Liver (tissue), 3 donors: ENCODE data around the gene ABTB2.

ENCODE experiments used
- ATF3 ChIP-seq: IDR thresholded peaks from 2 replicates; pipeline ENCODE4 v1.6.1; 2016; ENCODE audit warnings: antibody characterized with exemption
- CTCF ChIP-seq: fragments of 150-350 bp; IDR thresholded peaks from 2 replicates; pipeline ENCODE4 v1.5.1; 2017; ENCODE audit warnings: improper control_type of control experiment, low read depth, low read length; ENCODE audit not compliant: missing input control
- EGR1 ChIP-seq, 2 donors: IDR thresholded peaks; 2 replicates each; pipeline ENCODE4 v1.6.1; 2016 to 2018; ENCODE audit warnings: antibody characterized with exemption in 2 of 2, low read depth in 2 of 2
- FOXA1 ChIP-seq: IDR thresholded peaks from 2 replicates; pipeline ENCODE4 v1.6.1; 2016; ENCODE audit warnings: antibody characterized with exemption
- GABPA ChIP-seq, 2 donors: IDR thresholded peaks in 1 of 2; conservative IDR thresholded peaks in 1 of 2; 2 replicates each; pipeline ENCODE4 v1.6.1; 2016; ENCODE audit warnings: antibody characterized with exemption in 2 of 2, mild to moderate bottlenecking in 1 of 2, moderate library complexity in 1 of 2
- HNF4G ChIP-seq: IDR thresholded peaks from 2 replicates; pipeline ENCODE4 v1.6.1; 2016; ENCODE audit warnings: antibody characterized with exemption
- JUND ChIP-seq, 2 donors: IDR thresholded peaks; 2 replicates each; pipeline ENCODE4 v1.6.1; 2016; ENCODE audit warnings: antibody characterized with exemption in 2 of 2
- MAX ChIP-seq: IDR thresholded peaks from 2 replicates; pipeline ENCODE4 v1.6.1; 2016; ENCODE audit warnings: antibody characterized with exemption
- NR2F2 ChIP-seq: IDR thresholded peaks from 2 replicates; pipeline ENCODE4 v1.6.1; 2016; ENCODE audit warnings: antibody characterized with exemption
- RAD21 ChIP-seq, 2 donors: IDR thresholded peaks; 2 replicates each; pipeline ENCODE4 v1.6.1; 2016; ENCODE audit warnings: antibody characterized with exemption in 2 of 2, mild to moderate bottlenecking in 2 of 2
- REST ChIP-seq: IDR thresholded peaks from 2 replicates; pipeline ENCODE4 v1.6.1; 2016; ENCODE audit warnings: antibody characterized with exemption, mild to moderate bottlenecking
- TAF1 ChIP-seq: conservative IDR thresholded peaks from 2 replicates; pipeline ENCODE4 v1.6.1; 2016; ENCODE audit warnings: antibody characterized with exemption, mild to moderate bottlenecking
- ZBTB33 ChIP-seq: IDR thresholded peaks from 2 replicates; pipeline ENCODE4 v1.6.1; 2016; ENCODE audit warnings: antibody characterized with exemption
- donor health status: healthy.
- donor health status: healthy.

- TF ChIP-seq CTCF, result no peak
- TF ChIP-seq ATF3, result no peak
- TF ChIP-seq JUND (IDR thresholded peaks at IDR 0.05), result no peak
- no peak for TF ChIP-seq FOXA1
- TF ChIP-seq RAD21 (IDR thresholded peaks at IDR 0.05), result no peak
- no peak for TF ChIP-seq NR2F2
- no peak for TF ChIP-seq ZBTB33
- no peak for TF ChIP-seq HNF4G
- no peak for TF ChIP-seq MAX
- no peak for TF ChIP-seq REST
- no peak for TF ChIP-seq TAF1
- no peak for TF ChIP-seq EGR1 (IDR thresholded peaks at IDR 0.05; ENCODE audit: low read depth in 2 of 2)
- TF ChIP-seq GABPA (IDR thresholded peaks at IDR 0.05 in 1 of 2, conservative IDR thresholded peaks at IDR 0.05 in 1 of 2), result no peak
Measured at GRCh38 chr11:34155757-34156062, 202.1 kb downstream of the ABTB2 start.
